ENCODE results near the gene COQ8A.

DNA sequence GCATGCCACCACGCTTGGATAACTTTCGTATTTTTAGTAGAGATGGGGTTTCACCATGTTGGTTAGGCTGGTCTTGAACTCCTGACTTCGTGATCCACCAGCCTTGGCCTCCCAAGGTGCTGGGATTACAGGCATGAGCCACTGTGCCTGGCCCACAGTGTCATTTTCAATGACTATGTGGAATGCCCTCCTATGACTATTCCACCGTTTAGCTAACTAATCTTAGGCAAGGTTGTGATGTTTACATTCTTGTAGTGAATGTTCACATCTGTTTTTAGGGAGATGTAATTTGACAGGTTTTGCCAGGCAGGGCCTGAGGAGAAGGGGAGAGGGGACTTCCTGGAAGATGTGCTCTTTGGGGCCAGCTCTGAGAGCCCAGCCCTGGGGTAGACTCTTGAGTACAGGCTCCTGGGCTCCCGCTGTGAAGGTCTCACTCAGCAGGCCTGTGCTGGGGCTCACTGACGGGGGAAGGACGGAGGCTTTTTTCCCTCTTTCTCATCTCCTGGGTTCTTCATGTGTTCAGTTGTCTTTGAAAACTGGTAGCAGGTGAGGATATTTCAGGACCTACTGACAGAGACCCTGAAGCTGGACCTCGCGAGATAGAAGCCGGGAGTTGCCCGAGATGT lies 13.2 kb downstream of the COQ8A start:
- TF ChIP-seq, protein P1, sequence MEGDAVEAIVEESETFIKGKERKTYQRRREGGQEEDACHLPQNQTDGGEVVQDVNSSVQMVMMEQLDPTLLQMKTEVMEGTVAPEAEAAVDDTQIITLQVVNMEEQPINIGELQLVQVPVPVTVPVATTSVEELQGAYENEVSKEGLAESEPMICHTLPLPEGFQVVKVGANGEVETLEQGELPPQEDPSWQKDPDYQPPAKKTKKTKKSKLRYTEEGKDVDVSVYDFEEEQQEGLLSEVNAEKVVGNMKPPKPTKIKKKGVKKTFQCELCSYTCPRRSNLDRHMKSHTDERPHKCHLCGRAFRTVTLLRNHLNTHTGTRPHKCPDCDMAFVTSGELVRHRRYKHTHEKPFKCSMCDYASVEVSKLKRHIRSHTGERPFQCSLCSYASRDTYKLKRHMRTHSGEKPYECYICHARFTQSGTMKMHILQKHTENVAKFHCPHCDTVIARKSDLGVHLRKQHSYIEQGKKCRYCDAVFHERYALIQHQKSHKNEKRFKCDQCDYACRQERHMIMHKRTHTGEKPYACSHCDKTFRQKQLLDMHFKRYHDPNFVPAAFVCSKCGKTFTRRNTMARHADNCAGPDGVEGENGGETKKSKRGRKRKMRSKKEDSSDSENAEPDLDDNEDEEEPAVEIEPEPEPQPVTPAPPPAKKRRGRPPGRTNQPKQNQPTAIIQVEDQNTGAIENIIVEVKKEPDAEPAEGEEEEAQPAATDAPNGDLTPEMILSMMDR (IDR thresholded peaks at IDR 0.05): no peak
- TF ChIP-seq, protein P2, sequence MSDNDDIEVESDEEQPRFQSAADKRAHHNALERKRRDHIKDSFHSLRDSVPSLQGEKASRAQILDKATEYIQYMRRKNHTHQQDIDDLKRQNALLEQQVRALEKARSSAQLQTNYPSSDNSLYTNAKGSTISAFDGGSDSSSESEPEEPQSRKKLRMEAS (CRISPR knock-in tag; IDR thresholded peaks at IDR 0.05): no peak
- no peak for TF ChIP-seq GABPB1 (CRISPR knock-in tag; IDR thresholded peaks at IDR 0.05)
- TF ChIP-seq, protein P3, sequence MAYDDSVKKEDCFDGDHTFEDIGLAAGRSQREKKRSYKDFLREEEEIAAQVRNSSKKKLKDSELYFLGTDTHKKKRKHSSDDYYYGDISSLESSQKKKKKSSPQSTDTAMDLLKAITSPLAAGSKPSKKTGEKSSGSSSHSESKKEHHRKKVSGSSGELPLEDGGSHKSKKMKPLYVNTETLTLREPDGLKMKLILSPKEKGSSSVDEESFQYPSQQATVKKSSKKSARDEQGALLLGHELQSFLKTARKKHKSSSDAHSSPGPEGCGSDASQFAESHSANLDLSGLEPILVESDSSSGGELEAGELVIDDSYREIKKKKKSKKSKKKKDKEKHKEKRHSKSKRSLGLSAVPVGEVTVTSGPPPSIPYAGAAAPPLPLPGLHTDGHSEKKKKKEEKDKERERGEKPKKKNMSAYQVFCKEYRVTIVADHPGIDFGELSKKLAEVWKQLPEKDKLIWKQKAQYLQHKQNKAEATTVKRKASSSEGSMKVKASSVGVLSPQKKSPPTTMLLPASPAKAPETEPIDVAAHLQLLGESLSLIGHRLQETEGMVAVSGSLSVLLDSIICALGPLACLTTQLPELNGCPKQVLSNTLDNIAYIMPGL (CRISPR knock-in tag; IDR thresholded peaks at IDR 0.05): no peak
- no peak for TF ChIP-seq CREM (CRISPR knock-in tag; IDR thresholded peaks at IDR 0.05)
- TF ChIP-seq JUN (CRISPR knock-in tag; IDR thresholded peaks at IDR 0.05): no peak
- TF ChIP-seq, protein P4, sequence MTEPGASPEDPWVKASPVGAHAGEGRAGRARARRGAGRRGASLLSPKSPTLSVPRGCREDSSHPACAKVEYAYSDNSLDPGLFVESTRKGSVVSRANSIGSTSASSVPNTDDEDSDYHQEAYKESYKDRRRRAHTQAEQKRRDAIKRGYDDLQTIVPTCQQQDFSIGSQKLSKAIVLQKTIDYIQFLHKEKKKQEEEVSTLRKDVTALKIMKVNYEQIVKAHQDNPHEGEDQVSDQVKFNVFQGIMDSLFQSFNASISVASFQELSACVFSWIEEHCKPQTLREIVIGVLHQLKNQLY (CRISPR knock-in tag; IDR thresholded peaks at IDR 0.05): no peak
- no peak for TF ChIP-seq SP1 (CRISPR knock-in tag; conservative IDR thresholded peaks at IDR 0.05)
- TF ChIP-seq ZNF232 (CRISPR knock-in tag; IDR thresholded peaks at IDR 0.05): no peak
- TF ChIP-seq, protein P5, sequence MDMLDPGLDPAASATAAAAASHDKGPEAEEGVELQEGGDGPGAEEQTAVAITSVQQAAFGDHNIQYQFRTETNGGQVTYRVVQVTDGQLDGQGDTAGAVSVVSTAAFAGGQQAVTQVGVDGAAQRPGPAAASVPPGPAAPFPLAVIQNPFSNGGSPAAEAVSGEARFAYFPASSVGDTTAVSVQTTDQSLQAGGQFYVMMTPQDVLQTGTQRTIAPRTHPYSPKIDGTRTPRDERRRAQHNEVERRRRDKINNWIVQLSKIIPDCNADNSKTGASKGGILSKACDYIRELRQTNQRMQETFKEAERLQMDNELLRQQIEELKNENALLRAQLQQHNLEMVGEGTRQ (CRISPR knock-in tag; IDR thresholded peaks at IDR 0.05): no peak
- TF ChIP-seq, protein P6, sequence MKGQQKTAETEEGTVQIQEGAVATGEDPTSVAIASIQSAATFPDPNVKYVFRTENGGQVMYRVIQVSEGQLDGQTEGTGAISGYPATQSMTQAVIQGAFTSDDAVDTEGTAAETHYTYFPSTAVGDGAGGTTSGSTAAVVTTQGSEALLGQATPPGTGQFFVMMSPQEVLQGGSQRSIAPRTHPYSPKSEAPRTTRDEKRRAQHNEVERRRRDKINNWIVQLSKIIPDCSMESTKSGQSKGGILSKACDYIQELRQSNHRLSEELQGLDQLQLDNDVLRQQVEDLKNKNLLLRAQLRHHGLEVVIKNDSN (CRISPR knock-in tag; IDR thresholded peaks at IDR 0.05): no peak
- TF ChIP-seq, protein P7, sequence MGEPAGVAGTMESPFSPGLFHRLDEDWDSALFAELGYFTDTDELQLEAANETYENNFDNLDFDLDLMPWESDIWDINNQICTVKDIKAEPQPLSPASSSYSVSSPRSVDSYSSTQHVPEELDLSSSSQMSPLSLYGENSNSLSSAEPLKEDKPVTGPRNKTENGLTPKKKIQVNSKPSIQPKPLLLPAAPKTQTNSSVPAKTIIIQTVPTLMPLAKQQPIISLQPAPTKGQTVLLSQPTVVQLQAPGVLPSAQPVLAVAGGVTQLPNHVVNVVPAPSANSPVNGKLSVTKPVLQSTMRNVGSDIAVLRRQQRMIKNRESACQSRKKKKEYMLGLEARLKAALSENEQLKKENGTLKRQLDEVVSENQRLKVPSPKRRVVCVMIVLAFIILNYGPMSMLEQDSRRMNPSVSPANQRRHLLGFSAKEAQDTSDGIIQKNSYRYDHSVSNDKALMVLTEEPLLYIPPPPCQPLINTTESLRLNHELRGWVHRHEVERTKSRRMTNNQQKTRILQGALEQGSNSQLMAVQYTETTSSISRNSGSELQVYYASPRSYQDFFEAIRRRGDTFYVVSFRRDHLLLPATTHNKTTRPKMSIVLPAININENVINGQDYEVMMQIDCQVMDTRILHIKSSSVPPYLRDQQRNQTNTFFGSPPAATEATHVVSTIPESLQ (CRISPR knock-in tag; IDR thresholded peaks at IDR 0.05): no peak

All from WTC11 (cell line).